IMR-90 (cell line): ENCODE results near the gene FLT3LG.

Experiments used
- BHLHE40 ChIP-seq: fragments of 150-350 bp; IDR thresholded peaks from 2 replicates; pipeline ENCODE4 v1.6.1; 2016; ENCODE audit warnings: mild to moderate bottlenecking, low read depth, low read length
- CHD1 ChIP-seq: IDR thresholded peaks from 2 replicates; pipeline ENCODE4 v1.6.1; 2012; ENCODE audit warnings: low read depth, low read length, improper control_type of control experiment
- FOS ChIP-seq: fragments of 150-350 bp; IDR thresholded peaks from 2 replicates; pipeline ENCODE4 v1.6.1; 2016; ENCODE audit warnings: low read depth, low read length
- MAFK ChIP-seq: IDR thresholded peaks from 2 replicates; pipeline ENCODE4 v1.6.1; 2012; ENCODE audit warnings: low read depth, low read length, improper control_type of control experiment
- MAZ ChIP-seq: IDR thresholded peaks from 2 replicates; pipeline ENCODE4 v1.6.1; 2012; ENCODE audit warnings: low read depth, mild to moderate bottlenecking, low read length, improper control_type of control experiment, moderate library complexity, borderline replicate concordance
- MXI1 ChIP-seq: IDR thresholded peaks from 2 replicates; pipeline ENCODE4 v1.6.1; 2012; ENCODE audit warnings: low read depth, mild to moderate bottlenecking, low read length, moderate library complexity, borderline replicate concordance
- POLR2A ChIP-seq: IDR thresholded peaks from 2 replicates; pipeline ENCODE4 v1.6.1; 2012; ENCODE audit warnings: mild to moderate bottlenecking, low read depth, low read length
- RAD21 ChIP-seq: IDR thresholded peaks from 2 replicates; pipeline ENCODE4 v1.6.1; 2012; ENCODE audit warnings: low read length, improper control_type of control experiment
- RCOR1 ChIP-seq: IDR thresholded peaks from 2 replicates; pipeline ENCODE4 v1.6.1; 2012; ENCODE audit warnings: mild to moderate bottlenecking, low read length, improper control_type of control experiment; ENCODE audit not compliant: insufficient replicate concordance
- RFX5 ChIP-seq: IDR thresholded peaks from 2 replicates; pipeline ENCODE4 v1.8.0; 2012; ENCODE audit warnings: low read depth, mild to moderate bottlenecking, low read length, moderate library complexity
- SMC3 ChIP-seq: fragments of 150-350 bp; IDR thresholded peaks from 2 replicates; pipeline ENCODE4 v1.6.1; 2016; ENCODE audit warnings: low read depth, mild to moderate bottlenecking, antibody characterized with exemption, low read length, moderate library complexity
- TF ChIP-seq, protein P1 (sequence below): conservative IDR thresholded peaks from 2 replicates; pipeline ENCODE4 v1.5.1; 2012; ENCODE audit warnings: mild to moderate bottlenecking, low read depth, low read length, improper control_type of control experiment
- TF ChIP-seq, protein P2 (sequence below): fragments of 150-350 bp; IDR thresholded peaks from 2 replicates; pipeline ENCODE4 v1.6.1; 2016; ENCODE audit warnings: low read depth, mild to moderate bottlenecking, low read length, moderate library complexity, borderline replicate concordance
- TF ChIP-seq, protein P3 (sequence below): fragments of 150-350 bp; IDR thresholded peaks from 2 replicates; pipeline ENCODE4 v1.6.1; 2017; ENCODE audit warnings: mild to moderate bottlenecking, antibody characterized with exemption, low read length, low read depth

DNA sequence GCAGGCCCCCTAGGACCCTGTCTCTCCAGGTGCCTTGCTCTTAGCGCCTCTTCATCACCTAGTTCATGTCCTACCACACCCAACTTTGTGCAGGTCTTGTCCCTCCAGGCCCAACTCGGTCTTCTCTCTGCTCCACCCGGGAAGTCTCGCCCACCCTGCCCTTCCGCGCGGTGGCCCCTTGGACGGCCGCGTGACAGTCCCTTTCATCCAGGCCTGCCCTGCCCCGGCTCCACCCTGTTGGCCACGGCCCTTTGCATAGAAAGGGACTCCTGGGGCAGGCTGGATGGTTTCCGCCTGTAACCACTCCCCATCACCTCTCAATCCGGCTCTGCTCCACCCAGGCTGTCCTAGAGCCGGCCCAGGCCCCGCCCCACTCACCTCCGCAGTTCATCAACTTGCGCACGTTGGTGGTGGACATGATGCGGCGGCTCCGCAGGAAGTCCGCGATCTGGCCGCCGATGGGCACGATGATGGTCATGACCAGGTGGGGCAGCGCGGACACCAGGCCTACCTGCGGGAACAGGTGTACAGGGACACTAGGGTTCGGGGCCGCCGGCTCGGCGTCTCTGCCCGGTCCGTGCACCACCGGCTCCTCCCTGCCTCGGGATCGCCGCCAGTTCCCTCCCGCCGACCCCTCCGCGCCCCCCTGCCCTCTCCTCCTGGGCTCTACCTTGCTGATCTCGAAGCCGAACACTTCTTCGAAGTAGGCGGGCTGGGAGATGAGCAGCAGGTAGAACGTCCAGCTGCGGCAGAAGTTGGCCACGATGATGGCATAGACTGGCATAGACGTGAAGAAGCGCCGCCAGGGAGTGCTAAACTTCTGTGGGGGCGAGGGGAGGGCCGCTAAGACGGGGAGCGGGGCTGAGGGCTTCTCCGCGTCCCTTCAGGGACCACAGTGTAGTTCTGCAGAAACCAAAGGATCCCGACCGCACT lies 41.6 kb upstream of the FLT3LG start:
- TF ChIP-seq, protein P1, sequence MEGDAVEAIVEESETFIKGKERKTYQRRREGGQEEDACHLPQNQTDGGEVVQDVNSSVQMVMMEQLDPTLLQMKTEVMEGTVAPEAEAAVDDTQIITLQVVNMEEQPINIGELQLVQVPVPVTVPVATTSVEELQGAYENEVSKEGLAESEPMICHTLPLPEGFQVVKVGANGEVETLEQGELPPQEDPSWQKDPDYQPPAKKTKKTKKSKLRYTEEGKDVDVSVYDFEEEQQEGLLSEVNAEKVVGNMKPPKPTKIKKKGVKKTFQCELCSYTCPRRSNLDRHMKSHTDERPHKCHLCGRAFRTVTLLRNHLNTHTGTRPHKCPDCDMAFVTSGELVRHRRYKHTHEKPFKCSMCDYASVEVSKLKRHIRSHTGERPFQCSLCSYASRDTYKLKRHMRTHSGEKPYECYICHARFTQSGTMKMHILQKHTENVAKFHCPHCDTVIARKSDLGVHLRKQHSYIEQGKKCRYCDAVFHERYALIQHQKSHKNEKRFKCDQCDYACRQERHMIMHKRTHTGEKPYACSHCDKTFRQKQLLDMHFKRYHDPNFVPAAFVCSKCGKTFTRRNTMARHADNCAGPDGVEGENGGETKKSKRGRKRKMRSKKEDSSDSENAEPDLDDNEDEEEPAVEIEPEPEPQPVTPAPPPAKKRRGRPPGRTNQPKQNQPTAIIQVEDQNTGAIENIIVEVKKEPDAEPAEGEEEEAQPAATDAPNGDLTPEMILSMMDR, result no peak
- TF ChIP-seq POLR2A (no peak), RFX5 (no peak), RCOR1 (no peak), SMC3 (no peak), MAFK (no peak), RAD21 (no peak), MXI1 (no peak), MAZ (no peak), BHLHE40 (no peak), FOS (no peak), CHD1 (no peak)
- TF ChIP-seq, protein P2, sequence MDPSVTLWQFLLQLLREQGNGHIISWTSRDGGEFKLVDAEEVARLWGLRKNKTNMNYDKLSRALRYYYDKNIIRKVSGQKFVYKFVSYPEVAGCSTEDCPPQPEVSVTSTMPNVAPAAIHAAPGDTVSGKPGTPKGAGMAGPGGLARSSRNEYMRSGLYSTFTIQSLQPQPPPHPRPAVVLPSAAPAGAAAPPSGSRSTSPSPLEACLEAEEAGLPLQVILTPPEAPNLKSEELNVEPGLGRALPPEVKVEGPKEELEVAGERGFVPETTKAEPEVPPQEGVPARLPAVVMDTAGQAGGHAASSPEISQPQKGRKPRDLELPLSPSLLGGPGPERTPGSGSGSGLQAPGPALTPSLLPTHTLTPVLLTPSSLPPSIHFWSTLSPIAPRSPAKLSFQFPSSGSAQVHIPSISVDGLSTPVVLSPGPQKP, result no peak
- TF ChIP-seq, protein P3, sequence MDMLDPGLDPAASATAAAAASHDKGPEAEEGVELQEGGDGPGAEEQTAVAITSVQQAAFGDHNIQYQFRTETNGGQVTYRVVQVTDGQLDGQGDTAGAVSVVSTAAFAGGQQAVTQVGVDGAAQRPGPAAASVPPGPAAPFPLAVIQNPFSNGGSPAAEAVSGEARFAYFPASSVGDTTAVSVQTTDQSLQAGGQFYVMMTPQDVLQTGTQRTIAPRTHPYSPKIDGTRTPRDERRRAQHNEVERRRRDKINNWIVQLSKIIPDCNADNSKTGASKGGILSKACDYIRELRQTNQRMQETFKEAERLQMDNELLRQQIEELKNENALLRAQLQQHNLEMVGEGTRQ, result no peak
